OCI-LY7 (cell line): Measurements from ENCODE around the gene RGS7BP.

Source experiments
- EZH2phosphoT487 ChIP-seq: fragments of 200-600 bp; sonication (generic); IDR thresholded peaks from 2 replicates; pipeline ENCODE4 v1.6.1; 2018; ENCODE audit warnings: low read depth, borderline replicate concordance, mild to moderate bottlenecking, mixed run types, antibody characterized with exemption, low read length, moderate library complexity, mixed read lengths
- TF ChIP-seq, protein P1 (sequence below): fragments of 200-600 bp; sonication (generic); conservative IDR thresholded peaks from 2 replicates; pipeline ENCODE4 v1.5.1; 2014; ENCODE audit warnings: mild to moderate bottlenecking, antibody characterized with exemption, low read length, moderate library complexity, mixed read lengths

DNA sequence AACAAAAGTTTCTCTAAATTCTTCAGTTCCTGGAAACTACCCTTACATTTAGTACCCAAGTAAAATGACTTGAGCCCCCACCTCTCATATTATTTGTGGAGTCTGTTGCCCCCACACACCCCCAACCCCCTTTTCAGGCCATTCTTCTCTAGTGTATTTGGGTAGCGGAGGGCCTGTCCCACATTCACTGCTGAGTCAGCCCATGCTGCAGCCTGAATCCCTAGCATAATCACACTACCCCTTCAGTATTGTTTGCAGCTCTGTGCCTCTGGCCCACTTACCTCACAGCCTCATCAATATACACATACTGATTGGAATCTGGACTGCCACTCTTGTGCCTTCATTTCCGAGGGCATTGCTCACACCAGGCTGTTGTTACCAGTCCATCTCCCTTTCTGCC is 26.8 kb downstream of the RGS7BP start:
- TF ChIP-seq, protein P1, sequence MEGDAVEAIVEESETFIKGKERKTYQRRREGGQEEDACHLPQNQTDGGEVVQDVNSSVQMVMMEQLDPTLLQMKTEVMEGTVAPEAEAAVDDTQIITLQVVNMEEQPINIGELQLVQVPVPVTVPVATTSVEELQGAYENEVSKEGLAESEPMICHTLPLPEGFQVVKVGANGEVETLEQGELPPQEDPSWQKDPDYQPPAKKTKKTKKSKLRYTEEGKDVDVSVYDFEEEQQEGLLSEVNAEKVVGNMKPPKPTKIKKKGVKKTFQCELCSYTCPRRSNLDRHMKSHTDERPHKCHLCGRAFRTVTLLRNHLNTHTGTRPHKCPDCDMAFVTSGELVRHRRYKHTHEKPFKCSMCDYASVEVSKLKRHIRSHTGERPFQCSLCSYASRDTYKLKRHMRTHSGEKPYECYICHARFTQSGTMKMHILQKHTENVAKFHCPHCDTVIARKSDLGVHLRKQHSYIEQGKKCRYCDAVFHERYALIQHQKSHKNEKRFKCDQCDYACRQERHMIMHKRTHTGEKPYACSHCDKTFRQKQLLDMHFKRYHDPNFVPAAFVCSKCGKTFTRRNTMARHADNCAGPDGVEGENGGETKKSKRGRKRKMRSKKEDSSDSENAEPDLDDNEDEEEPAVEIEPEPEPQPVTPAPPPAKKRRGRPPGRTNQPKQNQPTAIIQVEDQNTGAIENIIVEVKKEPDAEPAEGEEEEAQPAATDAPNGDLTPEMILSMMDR, result no peak
- TF ChIP-seq EZH2phosphoT487, result no peak
